Sigmoid colon (tissue), 7 donors: ENCODE data around the gene RHOC. TPM values are rescaled to one million over a fixed set of nuclear protein-coding genes. Genes with fewer than 3 reads are reported as not detected.

Experiments used
- DNase-seq: peaks from one replicate; pipeline ENCODE4 v3.0.0-alpha.2; 2019
- H3K27ac ChIP-seq, 4 donors: fragments of 200-600 bp; sonication (generic); one replicate each; pipeline ENCODE4 v1.5.1; 2016 to 2019; ENCODE audit warnings: mild to moderate bottlenecking in 1 of 4
- H3K27me3 ChIP-seq, 3 donors: fragments of 200-600 bp; sonication (generic); one replicate each; pipeline ENCODE4 v1.5.1; 2019; ENCODE audit warnings: mild to moderate bottlenecking in 1 of 3
- H3K36me3 ChIP-seq, 4 donors: fragments of 200-600 bp; sonication (generic); one replicate each; pipeline ENCODE4 v1.5.1; 2016 to 2019
- H3K4me1 ChIP-seq, 4 donors: fragments of 200-600 bp; sonication (generic); one replicate each; pipeline ENCODE4 v1.5.1; 2017 to 2019
- H3K4me3 ChIP-seq, 4 donors: fragments of 200-600 bp; sonication (generic); one replicate each; pipeline ENCODE4 v1.5.1; 2017 to 2019; ENCODE audit warnings: mild to moderate bottlenecking in 2 of 4, moderate library complexity in 1 of 4
- H3K9me3 ChIP-seq, 4 donors: fragments of 200-600 bp in 3 of 4; sonication (generic) in 3 of 4; one replicate each; pipeline versions ENCODE4 v1.5.1 to v1.6.1; 2013 to 2019
- CTCF ChIP-seq, 4 experiments: fragments of 450-650 bp in 3 of 4; fragments of 200-600 bp in 1 of 4; IDR thresholded peaks; one replicate each; pipeline ENCODE4 v1.5.1; 2016 to 2019; ENCODE audit warnings: antibody characterized with exemption in 4 of 4, mild to moderate bottlenecking in 3 of 4, moderate library complexity in 2 of 4
- EP300 ChIP-seq, 4 donors: sonication (generic); formaldehyde crosslinking; IDR thresholded peaks; one replicate each; pipeline ENCODE4 v1.6.1; 2017; ENCODE audit warnings: antibody characterized with exemption in 4 of 4
- POLR2A ChIP-seq, 2 donors: fragments of 450-650 bp; IDR thresholded peaks; one replicate each; pipeline ENCODE4 v1.6.1; 2016; ENCODE audit warnings: antibody characterized with exemption in 2 of 2, mild to moderate bottlenecking in 2 of 2, moderate library complexity in 2 of 2
- POLR2AphosphoS5 ChIP-seq, 4 donors: sonication (generic); formaldehyde crosslinking; IDR thresholded peaks; one replicate each; pipeline ENCODE4 v1.6.1; 2017; ENCODE audit warnings: antibody characterized with exemption in 4 of 4
- WGBS, 2 donors: extraction: QIAGEN DNeasy Blood & Tissue Kit; methylation state at CpG; one replicate each; pipeline ENCODE4 v1.1.7; 2013; 5-methylcytosine and 5-hydroxymethylcytosine counted together
- intact Hi-C: fragments of 100-400 bp; cut with DNase I; formaldehyde crosslinking; loops from one replicate; pipeline ENCODE4 v1.15.1; 2023
- polyA plus RNA-seq, 3 donors: library from polyadenylated mRNA; stranded (reverse); fragments of 200-250 nt; gene quantifications; one replicate each; pipeline ENCODE4 v1.2.3, GENCODE V29; 2013
- total RNA-seq, 4 donors: library from RNA; depleted of rRNA; stranded (reverse); fragments of >200 nt; gene quantifications; one replicate each; pipeline ENCODE4 v1.1.0, GENCODE V29; 2016
- donor health status: healthy with polysubstance abuse.
- donor health status: Bipolar disorder and iron deficiency.
- donor health status: healthy.

RHOC gene
- total and polyA plus RNA-seq, 7 donors = 181 to 1,259 (median 244) TPM

GRCh38 chr1:112711670-112712069 lies 4.7 kb upstream of the RHOC start:
- DNase-seq = no peak
- Histone ChIP-seq H3K36me3 (no peaks in the 10 kb centered on the region), H3K4me3 (no peak overlapping the region), H3K9me3 (no peaks in the 10 kb centered on the region), H3K27me3 (no peaks in the 10 kb centered on the region), H3K4me1 (peaks cover 0 to 34% (median 25%) of the 10 kb centered on the region in 4 donors), H3K27ac (no peak overlapping the region)
- 84 to 88% methylated on average over 11 of the region's 11 CpGs for WGBS, 2 donors
- TF ChIP-seq CTCF (IDR thresholded peaks at IDR 0.05) (no peak), EP300 (IDR thresholded peaks at IDR 0.05) (no peak), POLR2A (IDR thresholded peaks at IDR 0.05) (no peak), POLR2AphosphoS5 (IDR thresholded peaks at IDR 0.05) (no peak)
- intact Hi-C loops = loop anchor here (10.0 kb wide), 1 partner anchor 1103 kb away; the partner anchor contains the start of gene RSBN1

GRCh38 chr1:112711041-112711440 lies 4.1 kb upstream of the RHOC start:
- 69 to 86% methylated on average over 7 of the region's 7 CpGs for WGBS, 2 donors
- Histone ChIP-seq H3K36me3 (no peaks in the 10 kb centered on the region), H3K9me3 (no peaks in the 10 kb centered on the region), H3K4me1 (peaks cover 0 to 32% (median 24%) of the 10 kb centered on the region in 4 donors), H3K27me3 (no peaks in the 10 kb centered on the region), H3K27ac (no peak overlapping the region), H3K4me3 (no peak overlapping the region)
- no peak for DNase-seq
- intact Hi-C loops = loop anchor here (10.0 kb wide), 1 partner anchor 1104 kb away; the partner anchor contains the start of gene RSBN1
- TF ChIP-seq POLR2A (IDR thresholded peaks at IDR 0.05) (no peak), EP300 (IDR thresholded peaks at IDR 0.05) (no peak), POLR2AphosphoS5 (IDR thresholded peaks at IDR 0.05) (no peak), CTCF (IDR thresholded peaks at IDR 0.05) (no peak)

- intact Hi-C loops = loop anchor here (10.0 kb wide), 1 partner anchor 1104 kb away; the partner anchor contains the start of gene RSBN1
- Histone ChIP-seq H3K4me1 (peaks cover 0 to 32% (median 24%) of the 10 kb centered on the region in 4 donors), H3K27me3 (no peaks in the 10 kb centered on the region), H3K4me3 (no peak overlapping the region), H3K36me3 (no peaks in the 10 kb centered on the region), H3K27ac (no peak overlapping the region), H3K9me3 (no peaks in the 10 kb centered on the region)
- TF ChIP-seq CTCF (IDR thresholded peaks at IDR 0.05) (no peak), POLR2AphosphoS5 (IDR thresholded peaks at IDR 0.05) (no peak)
- DNase-seq = no peak
- WGBS, 2 donors = 93 to 94% methylated on average over 3 of the region's 3 CpGs
Measured at GRCh38 chr1:112710586-112710985, 3.7 kb upstream of the RHOC start.

- peaks cover 0 to 32% (median 25%) of the 10 kb centered on the region in 4 donors for H3K4me1 ChIP-seq
- no peak for DNase-seq
- no peak for TF ChIP-seq EP300 (IDR thresholded peaks at IDR 0.05)
- no peak for TF ChIP-seq POLR2A (IDR thresholded peaks at IDR 0.05)
- no peak for TF ChIP-seq POLR2AphosphoS5 (IDR thresholded peaks at IDR 0.05)
- no peak for TF ChIP-seq CTCF (IDR thresholded peaks at IDR 0.05)
- H3K4me3 ChIP-seq = no peak overlapping the region
- no peak overlapping the region for H3K27ac ChIP-seq
- no peaks in the 10 kb centered on the region for H3K27me3 ChIP-seq
- H3K9me3 ChIP-seq = no peaks in the 10 kb centered on the region
- intact Hi-C loops = loop anchor here (10.0 kb wide), 1 partner anchor 1105 kb away; the partner anchor contains the start of gene RSBN1
- WGBS, 2 donors = 92 to 94% methylated on average over 7 of the region's 7 CpGs
- H3K36me3 ChIP-seq = no peaks in the 10 kb centered on the region
Measured at GRCh38 chr1:112710159-112710558, 3.2 kb upstream of the RHOC start.

GRCh38 chr1:112708489-112708888 lies 1.6 kb upstream of the RHOC start:
- no peak overlapping the region for H3K27ac ChIP-seq
- peak; percentile 46 for DNase-seq
- TF ChIP-seq POLR2A (IDR thresholded peaks at IDR 0.05) = no peak
- no peak for TF ChIP-seq CTCF (IDR thresholded peaks at IDR 0.05)
- TF ChIP-seq EP300 (IDR thresholded peaks at IDR 0.05) = no peak
- TF ChIP-seq POLR2AphosphoS5 (IDR thresholded peaks at IDR 0.05) = no peak
- H3K36me3 ChIP-seq = peaks cover 0 to under 1% (median 0%) of the 10 kb centered on the region in 4 donors
- no peak overlapping the region for H3K4me3 ChIP-seq
- H3K27me3 ChIP-seq = no peaks in the 10 kb centered on the region
- 93 to 96% methylated on average over 3 of the region's 3 CpGs for WGBS, 2 donors
- peaks cover 0 to 33% (median 28%) of the 10 kb centered on the region in 4 donors for H3K4me1 ChIP-seq
- intact Hi-C loops = loop anchor here (5.0 kb wide), 2 partner anchors 206 to 241 kb away; no protein-coding TSS in a partner anchor
- H3K9me3 ChIP-seq = no peaks in the 10 kb centered on the region
